NCI-H187 (cell line): ENCODE results near the gene GALP.
"Not testable (repeated sequence)": the region's sequence is repeated elsewhere in the genome, so short reads cannot be mapped to it uniquely, and the experiment has no call there.

Experiments used
- DNase-seq, 2 experiments: peaks; one replicate each; lab custom pipeline; 2025; lab: John Stamatoyannopoulos, UW

The GALP gene

GRCh38 chr19:56148096-56148495, 27.7 kb upstream of the GALP start:
- DNase-seq = no peak

GRCh38 chr19:56148955-56149655, 26.7 kb upstream of the GALP start:
- DNase-seq = not testable (repeated sequence)

- DNase-seq = no peak
Measured at GRCh38 chr19:56149656-56150038, 26.2 kb upstream of the GALP start.

GRCh38 chr19:56150358-56150757, 25.4 kb upstream of the GALP start:
- DNase-seq = no peak

GRCh38 chr19:56152644-56153043, 23.2 kb upstream of the GALP start:
- no peak for DNase-seq

- no peak for DNase-seq
Measured at GRCh38 chr19:56153507-56153906, 22.3 kb upstream of the GALP start.

- no peak for DNase-seq
Measured at GRCh38 chr19:56155124-56155687, 20.6 kb upstream of the GALP start.

GRCh38 chr19:56156768-56157167, 19.0 kb upstream of the GALP start:
- DNase-seq = no peak

- DNase-seq = no peak
Measured at GRCh38 chr19:56158170-56158757, 17.5 kb upstream of the GALP start.

- no peak for DNase-seq
Measured at GRCh38 chr19:56159009-56159559, 16.7 kb upstream of the GALP start.

- DNase-seq = no peak
Measured at GRCh38 chr19:56159622-56160271, 16.1 kb upstream of the GALP start.

GRCh38 chr19:56161534-56161933, 14.3 kb upstream of the GALP start:
- no peak for DNase-seq

- no peak for DNase-seq
Measured at GRCh38 chr19:56162258-56162657, 13.6 kb upstream of the GALP start.

- no peak for DNase-seq
Measured at GRCh38 chr19:56163097-56163496, 12.7 kb upstream of the GALP start.

GRCh38 chr19:56167064-56167578, 8.7 kb upstream of the GALP start:
- DNase-seq = no peak

- DNase-seq = no peak
Measured at GRCh38 chr19:56170261-56170660, 5.5 kb upstream of the GALP start.

GRCh38 chr19:56174086-56174485, 1.7 kb upstream of the GALP start:
- DNase-seq = no peak

GRCh38 chr19:56174550-56174949, 1.3 kb upstream of the GALP start:
- no peak for DNase-seq

- not testable (repeated sequence) for DNase-seq
Measured at GRCh38 chr19:56176310-56176709, 502 bp downstream of the GALP start.

- no peak for DNase-seq
Measured at GRCh38 chr19:56176881-56177280, 1.1 kb downstream of the GALP start.

GRCh38 chr19:56177564-56178243, 1.9 kb downstream of the GALP start:
- no peak for DNase-seq

GRCh38 chr19:56189785-56190184, 14.0 kb downstream of the GALP start:
- no peak for DNase-seq
